ENCODE results near the gene STMND1. TPM values are rescaled to one million over a fixed set of nuclear protein-coding genes. Genes with fewer than 3 reads are reported as not detected.
"Not testable (repeated sequence)": the region's sequence is repeated elsewhere in the genome, so short reads cannot be mapped to it uniquely, and the experiment has no call there.

STMND1 gene
- total and polyA plus RNA-seq, 7 donors, result not detected

DNA sequence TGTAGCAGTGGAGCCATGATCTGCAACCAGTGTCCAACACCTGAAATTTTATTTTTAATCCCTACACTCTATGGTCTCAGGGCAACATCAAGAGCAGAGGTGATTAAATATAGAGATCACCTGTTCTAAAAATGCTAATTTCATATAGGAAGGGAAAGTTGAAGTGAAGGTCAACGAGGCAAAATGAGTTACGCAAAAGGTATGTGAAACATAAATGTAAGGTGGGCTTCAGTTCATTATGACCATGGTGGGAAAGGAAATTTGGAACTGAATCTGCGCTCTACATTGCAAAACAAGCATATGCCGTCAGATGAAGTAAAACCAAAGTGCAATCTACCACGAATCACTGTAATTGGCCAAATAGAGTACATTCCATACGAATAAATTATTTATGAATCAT is 35.2 kb upstream of the STMND1 start:
- Histone ChIP-seq H3K4me3 (no peak overlapping the region), H3K27me3 (ENCODE audit: insufficient read depth in 3 of 3, low read length in 2 of 3) (no peaks in the 10 kb centered on the region), H3K36me3 (ENCODE audit: insufficient read depth in 1 of 2, low read depth in 1 of 2) (no peaks in the 10 kb centered on the region), H3K9me3 (peaks cover 3% of the 10 kb centered on the region), H3K27ac (no peak overlapping the region), H3K4me1 (no peaks in the 10 kb centered on the region)
- no peak for ATAC-seq
- TF ChIP-seq CTCF (IDR thresholded peaks at IDR 0.05), result no peak
- DNase-seq, result no peak
- intact Hi-C loops (cut with DNase I), result no loop called here
- 88 to 89% (median 89%) methylated on average over 6 of the region's 6 CpGs for WGBS, 3 donors

GRCh38 chr6:17068972-17069371 is 32.9 kb upstream of the STMND1 start:
- H3K27me3 ChIP-seq (ENCODE audit: insufficient read depth in 3 of 3, low read length in 2 of 3); intact Hi-C loops (cut with DNase I); H3K36me3 ChIP-seq (ENCODE audit: insufficient read depth in 1 of 2, low read depth in 1 of 2); ATAC-seq; H3K27ac ChIP-seq; DNase-seq; H3K9me3 ChIP-seq; H3K4me1 ChIP-seq; H3K4me3 ChIP-seq: not testable (repeated sequence)

- H3K27ac ChIP-seq; intact Hi-C loops (cut with DNase I); DNase-seq; H3K4me3 ChIP-seq; H3K9me3 ChIP-seq; H3K4me1 ChIP-seq; ATAC-seq; H3K27me3 ChIP-seq (ENCODE audit: insufficient read depth in 3 of 3, low read length in 2 of 3); H3K36me3 ChIP-seq (ENCODE audit: insufficient read depth in 1 of 2, low read depth in 1 of 2): not testable (repeated sequence)
- WGBS, 3 donors, result 79 to 84% (median 81%) methylated on average over 2 of the region's 2 CpGs
These were observed 31.4 kb upstream of the STMND1 start for GRCh38 chr6:17070400-17070799.

DNA sequence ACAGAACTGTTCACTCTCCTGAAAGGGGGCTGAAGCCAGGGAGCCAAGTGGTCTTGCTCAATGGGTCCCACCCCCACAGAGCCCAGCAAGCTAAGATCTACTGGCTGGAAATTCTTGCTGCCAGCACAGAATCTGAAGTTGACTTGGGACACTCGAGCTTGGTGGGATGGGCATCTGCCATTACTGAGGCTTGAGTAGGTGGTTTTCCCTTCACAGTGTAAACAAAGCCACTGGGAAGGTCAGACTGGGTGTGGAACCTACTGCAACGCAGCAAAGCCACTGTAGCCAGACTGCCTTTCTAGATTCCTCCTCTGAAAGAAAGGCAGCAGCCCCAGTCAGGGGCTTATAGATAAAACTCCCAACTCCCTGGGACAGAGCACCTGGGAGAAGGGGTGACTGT is 28.3 kb upstream of the STMND1 start:
- 67 to 69% (median 68%) methylated on average over 2 of the region's 2 CpGs for WGBS, 3 donors
- H3K27me3 ChIP-seq (ENCODE audit: insufficient read depth in 3 of 3, low read length in 2 of 3); H3K4me3 ChIP-seq; H3K4me1 ChIP-seq; H3K36me3 ChIP-seq (ENCODE audit: insufficient read depth in 1 of 2, low read depth in 1 of 2); H3K9me3 ChIP-seq; intact Hi-C loops (cut with DNase I); ATAC-seq; H3K27ac ChIP-seq; DNase-seq: not testable (repeated sequence)

GRCh38 chr6:17081273-17081672 is 20.6 kb upstream of the STMND1 start:
- no peaks in the 10 kb centered on the region for H3K4me1 ChIP-seq
- no peak for DNase-seq
- H3K27me3 ChIP-seq (ENCODE audit: insufficient read depth in 3 of 3, low read length in 2 of 3), result no peaks in the 10 kb centered on the region
- H3K36me3 ChIP-seq (ENCODE audit: insufficient read depth in 1 of 2, low read depth in 1 of 2), result no peaks in the 10 kb centered on the region
- WGBS, 3 donors, result 68 to 77% (median 76%) methylated on average over 4 of the region's 4 CpGs
- H3K9me3 ChIP-seq, result no peaks in the 10 kb centered on the region
- TF ChIP-seq CTCF (IDR thresholded peaks at IDR 0.05), result no peak
- no peak for ATAC-seq
- no peak overlapping the region for H3K4me3 ChIP-seq
- H3K27ac ChIP-seq, result no peak overlapping the region
- intact Hi-C loops (cut with DNase I), result loop anchor here in 1 of 2 donors (10.0 kb wide), 1 partner anchor 316 kb away; the partner anchor contains the start of gene ATXN1

DNA sequence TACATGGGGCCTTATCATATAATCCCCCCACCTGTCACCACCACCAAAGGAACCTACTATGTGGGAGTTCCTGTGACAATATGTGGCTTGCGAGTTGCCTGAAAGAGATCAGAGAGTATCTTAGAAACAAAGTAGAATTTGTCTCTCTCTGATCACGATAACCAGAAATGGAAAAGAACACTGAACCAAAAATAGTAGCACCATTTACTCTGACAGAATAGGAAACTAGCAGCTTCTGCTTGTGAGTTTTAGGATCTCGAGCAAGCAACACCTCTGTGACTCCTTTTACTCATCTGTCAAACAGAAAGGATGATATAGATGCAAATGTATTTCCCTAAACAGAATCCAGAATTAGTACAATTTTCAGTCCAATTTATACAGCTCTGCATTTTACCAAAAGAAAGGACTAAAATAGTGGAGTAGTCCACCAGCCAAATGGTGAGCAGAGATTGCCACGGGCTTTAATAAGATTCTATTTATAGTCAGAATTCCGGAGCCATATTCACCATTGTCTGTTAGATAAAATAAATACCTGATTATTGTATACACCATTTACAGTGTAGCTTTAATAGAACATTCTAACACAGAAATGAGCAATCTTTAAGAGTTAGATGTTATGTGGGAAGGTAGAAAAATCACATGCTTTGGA is 19.9 kb upstream of the STMND1 start:
- no peaks in the 10 kb centered on the region for H3K36me3 ChIP-seq (ENCODE audit: insufficient read depth in 1 of 2, low read depth in 1 of 2)
- 37 to 55% (median 44%) methylated on average over 5 of the region's 5 CpGs for WGBS, 3 donors
- no peak overlapping the region for H3K27ac ChIP-seq
- no peak overlapping the region for H3K4me3 ChIP-seq
- ATAC-seq, result no peak
- no peaks in the 10 kb centered on the region for H3K27me3 ChIP-seq (ENCODE audit: insufficient read depth in 3 of 3, low read length in 2 of 3)
- H3K4me1 ChIP-seq, result no peaks in the 10 kb centered on the region
- intact Hi-C loops (cut with DNase I), result loop anchor here in 1 of 2 donors (10.0 kb wide), 1 partner anchor 317 kb away; the partner anchor contains the start of gene ATXN1
- no peaks in the 10 kb centered on the region for H3K9me3 ChIP-seq
- TF ChIP-seq CTCF (IDR thresholded peaks at IDR 0.05), result no peak
- DNase-seq, result no peak

All from psoas muscle (tissue), 8 donors.